HG03378 (cell line): ENCODE data around the gene HDAC1.
A peak's percentile ranks its signal among the peaks of the same experiment; 100 is the strongest.
"Not testable (repeated sequence)": the region's sequence is repeated elsewhere in the genome, so short reads cannot be mapped to it uniquely, and the experiment has no call there.

ENCODE experiments used
- ATAC-seq: cut with Tn5 transposase; IDR thresholded peaks from one replicate; pipeline ENCODE4 v1.9.1; 2021; ENCODE audit warnings: mild to moderate bottlenecking, moderate library complexity; ENCODE audit not compliant: unreplicated experiment

Gene HDAC1

GRCh38 chr1:32291708-32292538 is at the start of gene HDAC1:
Gene HDAC1 (plus strand): TSS chr1:32292083. CDS start chr1:32292170, 87 bp downstream.
- peak; percentile 62 for ATAC-seq

- ATAC-seq = no peak
These were observed 49.5 kb upstream of the HDAC1 start for GRCh38 chr1:32242341-32242851.

GRCh38 chr1:32246888-32247273 is 45.0 kb upstream of the HDAC1 start, which contains the start of gene FAM167B:
Gene FAM167B (plus strand): TSS chr1:32247222. CDS start chr1:32247422, 200 bp downstream.
- no peak for ATAC-seq

- ATAC-seq = no peak
These were observed 44.4 kb upstream of the HDAC1 start for GRCh38 chr1:32247452-32247851.

- no peak for ATAC-seq
These were observed 43.6 kb upstream of the HDAC1 start for GRCh38 chr1:32247983-32248889.

- ATAC-seq = peak; percentile 50
These were observed 41.9 kb upstream of the HDAC1 start for GRCh38 chr1:32249831-32250525.

- ATAC-seq = no peak
These were observed 40.8 kb upstream of the HDAC1 start, which contains the start of gene LCK for GRCh38 chr1:32250893-32251716. Gene LCK (plus strand): TSS chr1:32251265. CDS start chr1:32274330, 23,065 bp downstream.

GRCh38 chr1:32255072-32256071 is 36.5 kb upstream of the HDAC1 start:
- no peak for ATAC-seq

GRCh38 chr1:32256473-32257226 is 35.2 kb upstream of the HDAC1 start:
- no peak for ATAC-seq

- no peak for ATAC-seq
These were observed 34.7 kb upstream of the HDAC1 start for GRCh38 chr1:32257227-32257508.

- ATAC-seq = not testable (repeated sequence)
These were observed 28.7 kb upstream of the HDAC1 start for GRCh38 chr1:32263236-32263593.

- ATAC-seq = peak; percentile 55
These were observed 28.1 kb upstream of the HDAC1 start for GRCh38 chr1:32263744-32264143.

- ATAC-seq = no peak
These were observed 26.0 kb upstream of the HDAC1 start for GRCh38 chr1:32265846-32266245.

- ATAC-seq = no peak
These were observed 24.8 kb upstream of the HDAC1 start for GRCh38 chr1:32266921-32267591.

GRCh38 chr1:32269744-32270143 is 22.1 kb upstream of the HDAC1 start:
- ATAC-seq = no peak

GRCh38 chr1:32272557-32273390 is 19.1 kb upstream of the HDAC1 start:
- ATAC-seq = no peak
